Thyroid gland (tissue), 4 donors: Measurements from ENCODE around the gene ATMIN.

ENCODE experiments used
- POLR2A ChIP-seq, 2 donors: fragments of 450-650 bp; IDR thresholded peaks; one replicate each; pipeline ENCODE4 v1.6.1; 2017; ENCODE audit warnings: antibody characterized with exemption in 2 of 2, mild to moderate bottlenecking in 2 of 2, moderate library complexity in 1 of 2
- TF ChIP-seq, protein P1 (sequence below), 6 experiments: fragments of 200-600 bp in 3 of 6; fragments of 450-650 bp in 3 of 6; sonication (generic) in 3 of 6; IDR thresholded peaks; one replicate each; pipeline ENCODE4 v1.5.1; 2016 to 2019; ENCODE audit warnings: antibody characterized with exemption in 6 of 6, mild to moderate bottlenecking in 2 of 6, inconsistent platforms in 1 of 6, moderate library complexity in 1 of 6

- TF ChIP-seq, protein P1, sequence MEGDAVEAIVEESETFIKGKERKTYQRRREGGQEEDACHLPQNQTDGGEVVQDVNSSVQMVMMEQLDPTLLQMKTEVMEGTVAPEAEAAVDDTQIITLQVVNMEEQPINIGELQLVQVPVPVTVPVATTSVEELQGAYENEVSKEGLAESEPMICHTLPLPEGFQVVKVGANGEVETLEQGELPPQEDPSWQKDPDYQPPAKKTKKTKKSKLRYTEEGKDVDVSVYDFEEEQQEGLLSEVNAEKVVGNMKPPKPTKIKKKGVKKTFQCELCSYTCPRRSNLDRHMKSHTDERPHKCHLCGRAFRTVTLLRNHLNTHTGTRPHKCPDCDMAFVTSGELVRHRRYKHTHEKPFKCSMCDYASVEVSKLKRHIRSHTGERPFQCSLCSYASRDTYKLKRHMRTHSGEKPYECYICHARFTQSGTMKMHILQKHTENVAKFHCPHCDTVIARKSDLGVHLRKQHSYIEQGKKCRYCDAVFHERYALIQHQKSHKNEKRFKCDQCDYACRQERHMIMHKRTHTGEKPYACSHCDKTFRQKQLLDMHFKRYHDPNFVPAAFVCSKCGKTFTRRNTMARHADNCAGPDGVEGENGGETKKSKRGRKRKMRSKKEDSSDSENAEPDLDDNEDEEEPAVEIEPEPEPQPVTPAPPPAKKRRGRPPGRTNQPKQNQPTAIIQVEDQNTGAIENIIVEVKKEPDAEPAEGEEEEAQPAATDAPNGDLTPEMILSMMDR (IDR thresholded peaks at IDR 0.05) = no peak
- no peak for TF ChIP-seq POLR2A (IDR thresholded peaks at IDR 0.05)
Observed at GRCh38 chr16:81012974-81013373, 22.7 kb upstream of the ATMIN start.
